Hepatocyte (in vitro differentiated cells): ENCODE measurements around the gene MRE11.

Source experiments
- CTCF ChIP-seq: fragments of 200-600 bp; sonication (generic); IDR thresholded peaks from 2 replicates; pipeline ENCODE4 v1.5.1; 2016; ENCODE audit warnings: antibody characterized with exemption, mild to moderate bottlenecking; ENCODE audit not compliant: poor library complexity
- EZH2 ChIP-seq: fragments of 200-600 bp; sonication (generic); IDR thresholded peaks from 2 replicates; pipeline ENCODE4 v1.6.1; 2016; ENCODE audit warnings: antibody characterized with exemption, mild to moderate bottlenecking, borderline replicate concordance

DNA sequence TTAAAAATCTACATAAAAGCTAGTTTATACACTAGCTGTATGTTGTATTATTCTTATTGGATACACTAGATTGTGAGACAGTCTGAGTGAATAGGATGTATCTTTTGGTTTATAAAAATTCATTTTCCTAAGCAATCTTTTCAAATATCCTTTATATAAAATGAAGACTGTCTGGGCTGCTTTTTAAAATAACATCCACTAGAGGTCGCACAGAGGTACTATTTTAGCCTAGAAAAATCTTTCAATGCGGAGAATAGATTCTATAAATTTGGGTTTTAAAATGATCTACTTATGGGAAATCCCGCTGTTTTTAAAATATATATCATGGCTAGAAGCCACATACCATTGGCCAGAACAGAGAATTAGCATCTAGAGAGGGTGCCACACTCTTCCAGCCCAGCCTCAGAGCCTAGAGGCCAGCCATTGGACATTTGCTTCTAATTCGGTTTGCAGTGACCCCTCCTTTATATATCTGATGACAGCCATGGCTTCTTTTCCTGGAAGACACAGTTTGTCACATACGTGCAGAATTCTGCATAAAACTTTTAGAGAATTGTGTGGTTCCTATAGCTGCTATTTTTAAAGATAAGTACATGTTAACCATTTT lies 25.9 kb upstream of the MRE11 start:
- TF ChIP-seq CTCF (peak; percentile 81), EZH2 (no peak)
